Cardiac atrium fibroblast (primary cell): Measurements from ENCODE around the gene TRPM6. TPM values are rescaled to one million over a fixed set of nuclear protein-coding genes. Genes with fewer than 3 reads are reported as not detected.

Experiments used
- total RNA-seq: library from RNA; depleted of rRNA; stranded (reverse); fragments of >200 nt; gene quantifications from 2 replicates; pipeline ENCODE4 v1.2.3, GENCODE V29; 2015

Gene TRPM6
- 0.32 TPM in 1 of 2 replicates, not detected in the other for total RNA-seq

GRCh38 chr9:74887041-74887980 lies at the start of gene TRPM6:
Gene TRPM6 (minus strand): TSS chr9:74887921. CDS start chr9:74887856, 65 bp downstream.

Other genes starting within 250 kb of the TRPM6 start
- gene C9orf40, start 65.0 kb upstream of the TRPM6 start, total RNA-seq: 3.4 and 5.5 TPM in 2 replicates
- gene CARNMT1, start 140.4 kb upstream of the TRPM6 start, total RNA-seq: 14.8 and 19.8 TPM in 2 replicates
- 17.8 and 23.6 TPM in 2 replicates for gene NMRK1, start 200.2 kb upstream of the TRPM6 start, total RNA-seq
- 27.9 and 47.7 TPM in 2 replicates for gene OSTF1, start 200.6 kb upstream of the TRPM6 start, total RNA-seq